GM06990 (cell line): ENCODE results near the gene SERPINF2.

Source experiments
- DNase-seq: peaks from one replicate; pipeline ENCODE4 v3.0.0-alpha.2; 2011; ENCODE audit not compliant: insufficient read length; ENCODE audit errors: extremely low read depth
- H3K27me3 ChIP-seq: replicated peaks from 2 replicates; pipeline ENCODE4 v1.6.0; 2011; ENCODE audit warnings: low read length; ENCODE audit not compliant: control insufficient read depth, insufficient read depth
- H3K36me3 ChIP-seq: 2 replicates; pipeline ENCODE4 v1.5.1; 2011; ENCODE audit warnings: low read length; ENCODE audit not compliant: control insufficient read depth, insufficient read depth
- H3K4me3 ChIP-seq: replicated peaks from 2 replicates; pipeline ENCODE4 v1.5.1; 2011; ENCODE audit warnings: low read depth, mild to moderate bottlenecking, control low read depth, low read length
- CTCF ChIP-seq: IDR thresholded peaks from 2 replicates; pipeline ENCODE4 v1.5.1; 2011; ENCODE audit warnings: low read length, control low read depth, mild to moderate bottlenecking, inconsistent platforms; ENCODE audit not compliant: insufficient read depth, poor library complexity, severe bottlenecking

SERPINF2 gene

DNA sequence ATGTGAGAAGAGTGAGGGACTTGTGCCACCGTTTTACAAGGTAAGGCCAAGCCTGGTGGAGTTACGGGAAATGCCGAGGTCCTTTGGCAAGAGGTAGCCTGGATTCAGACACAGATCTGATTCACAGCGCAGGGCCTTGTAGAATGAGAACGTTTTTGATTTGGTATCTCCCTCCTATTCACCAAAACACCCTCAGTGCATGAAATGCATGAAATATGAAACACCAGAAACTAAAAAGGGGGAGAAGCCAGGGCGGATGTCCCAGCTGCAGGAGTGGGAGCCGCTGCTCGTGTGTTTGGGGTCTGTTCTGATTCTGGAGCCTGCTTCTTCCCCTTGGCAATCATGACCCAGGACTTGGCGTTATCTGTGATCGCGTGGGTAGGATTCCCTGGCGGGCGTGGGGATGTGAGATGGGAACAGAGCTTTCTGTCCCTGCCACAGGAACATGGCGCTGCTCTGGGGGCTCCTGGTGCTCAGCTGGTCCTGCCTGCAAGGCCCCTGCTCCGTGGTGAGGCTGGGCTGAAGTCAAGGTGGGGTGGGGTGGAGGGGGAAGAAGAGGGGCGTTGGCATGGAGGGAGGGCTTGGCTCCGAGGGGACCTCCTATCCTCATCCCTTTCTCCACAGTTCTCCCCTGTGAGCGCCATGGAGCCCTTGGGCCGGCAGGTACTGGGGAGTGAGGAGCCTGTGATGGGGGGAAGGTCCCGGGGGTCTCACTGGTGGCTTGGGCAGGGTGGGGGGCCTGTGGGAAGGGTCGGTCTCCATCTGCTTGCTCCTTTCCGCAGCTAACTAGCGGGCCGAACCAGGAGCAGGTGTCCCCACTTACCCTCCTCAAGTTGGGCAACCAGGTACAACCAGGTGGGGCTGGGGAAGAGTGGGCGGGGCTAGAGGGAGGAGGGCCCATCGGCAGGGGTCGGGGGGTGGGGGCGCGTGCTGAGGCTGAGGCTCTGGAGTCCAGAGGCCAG is 2.2 kb downstream of the SERPINF2 start:
- no peak for DNase-seq
- Histone ChIP-seq H3K27me3 (no peaks in the 10 kb centered on the region), H3K4me3 (no peak overlapping the region), H3K36me3 (no peaks in the 10 kb centered on the region)
- TF ChIP-seq CTCF: no peak

DNA sequence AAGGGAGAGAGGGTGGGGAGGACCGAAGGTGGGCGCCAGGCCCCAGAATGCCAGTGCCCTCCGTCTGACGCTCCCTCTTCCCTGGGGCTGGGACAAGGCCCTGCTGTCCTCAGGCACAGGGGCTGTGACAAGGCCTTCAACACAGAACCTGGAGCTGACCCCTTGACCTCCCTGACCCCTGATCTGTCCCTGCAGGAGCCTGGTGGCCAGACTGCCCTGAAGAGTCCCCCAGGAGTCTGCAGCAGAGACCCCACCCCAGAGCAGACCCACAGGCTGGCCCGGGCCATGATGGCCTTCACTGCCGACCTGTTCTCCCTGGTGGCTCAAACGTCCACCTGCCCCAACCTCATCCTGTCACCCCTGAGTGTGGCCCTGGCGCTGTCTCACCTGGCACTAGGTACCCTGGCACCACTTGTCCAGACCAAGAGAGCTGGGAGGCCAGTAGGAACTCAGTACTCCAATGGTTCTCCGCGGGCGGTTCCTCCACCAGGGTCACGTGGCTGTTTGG is 2.9 kb downstream of the SERPINF2 start:
- no peak for DNase-seq
- TF ChIP-seq CTCF: no peak
- Histone ChIP-seq H3K36me3 (no peaks in the 10 kb centered on the region), H3K27me3 (no peaks in the 10 kb centered on the region), H3K4me3 (no peak overlapping the region)

DNA sequence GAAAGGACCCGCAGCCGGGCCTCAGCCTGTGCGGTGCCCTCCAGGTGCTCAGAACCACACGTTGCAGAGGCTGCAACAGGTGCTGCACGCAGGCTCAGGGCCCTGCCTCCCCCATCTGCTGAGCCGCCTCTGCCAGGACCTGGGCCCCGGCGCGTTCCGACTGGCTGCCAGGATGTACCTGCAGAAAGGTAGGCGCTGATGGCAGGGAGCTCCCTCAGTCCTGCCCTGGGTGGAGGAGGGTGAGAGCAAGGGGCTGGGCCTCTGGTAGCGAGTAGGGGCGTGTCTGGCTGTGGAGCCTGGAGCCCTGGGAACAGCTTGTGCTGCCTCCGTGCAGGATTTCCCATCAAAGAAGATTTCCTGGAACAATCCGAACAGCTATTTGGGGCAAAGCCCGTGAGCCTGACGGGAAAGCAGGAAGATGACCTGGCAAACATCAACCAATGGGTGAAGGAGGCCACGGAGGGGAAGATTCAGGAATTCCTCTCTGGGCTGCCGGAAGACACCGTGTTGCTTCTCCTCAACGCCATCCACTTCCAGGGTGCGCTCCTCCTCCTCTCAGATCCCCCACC is 4.4 kb downstream of the SERPINF2 start:
- TF ChIP-seq CTCF: no peak
- Histone ChIP-seq H3K36me3 (no peaks in the 10 kb centered on the region), H3K27me3 (no peaks in the 10 kb centered on the region), H3K4me3 (no peak overlapping the region)
- no peak for DNase-seq

- no peak for TF ChIP-seq CTCF
These were observed 8.0 kb downstream of the SERPINF2 start for GRCh38 chr17:1750628-1751027.

GRCh38 chr17:1752425-1753262 is 10.0 kb downstream of the SERPINF2 start:
- Histone ChIP-seq H3K36me3 (no peaks in the 10 kb centered on the region), H3K4me3 (no peak overlapping the region; the same call in 1 of the 2 replicates), H3K27me3 (no peaks in the 10 kb centered on the region)
- DNase-seq: no peak
- TF ChIP-seq CTCF: no peak

More at GRCh38 chr17:1750628-1751027, 8.0 kb downstream of the SERPINF2 start:
- Histone ChIP-seq H3K4me3 (no peak overlapping the region), H3K27me3 (no peaks in the 10 kb centered on the region), H3K36me3 (no peaks in the 10 kb centered on the region)
- no peak for DNase-seq
